SK-N-SH (cell line): Measurements from ENCODE around the gene ASTN2. TPM values are rescaled to one million over a fixed set of nuclear protein-coding genes. Genes with fewer than 3 reads are reported as not detected.
A peak's percentile ranks its signal among the peaks of the same experiment; 100 is the strongest.

ENCODE experiments used
- CTCF ChIA-PET: fragments of 300-600, 350-600 bp; formaldehyde crosslinking; extraction: SDS; loops from one replicate; lab custom pipeline; 2021; lab: Yijun Ruan, JAX
- POLR2A ChIA-PET: fragments of 350-600 bp; sonication (Branson Sonifier 250); formaldehyde crosslinking; extraction: SDS; loops from one replicate; lab custom pipeline; 2020; ENCODE audit warnings: antibody characterized with exemption, inconsistent platforms; lab: Yijun Ruan, JAX
- DNase-seq: peaks from one replicate; pipeline ENCODE4 v3.0.0; 2012
- H2AFZ ChIP-seq: fragments of 200-600 bp; sonication (generic); 2 replicates; pipeline ENCODE4 v1.8.1; 2016; ENCODE audit warnings: antibody characterized with exemption, mild to moderate bottlenecking, low read depth
- H3F3A ChIP-seq: fragments of 200-600 bp; sonication (generic); replicated peaks from 2 replicates; pipeline ENCODE3; 2016; ENCODE audit warnings: antibody characterized with exemption, mild to moderate bottlenecking; ENCODE audit not compliant: insufficient read depth
- H3K27ac ChIP-seq, 2 experiments: fragments of 200-500 bp in 1 of 2; fragments of 200-600 bp in 1 of 2; sonication (Bioruptor generic) in 1 of 2; sonication (generic), shearing (Covaris generic) in 1 of 2; 2 replicates each; pipeline versions ENCODE4 v1.5.1 to v1.6.1; 2014 to 2016; ENCODE audit warnings: low read depth in 2 of 2, inconsistent platforms in 1 of 2, low read length in 1 of 2, mild to moderate bottlenecking in 1 of 2, mixed read lengths in 1 of 2
- H3K27me3 ChIP-seq: fragments of 200-600 bp; sonication (generic), shearing (Covaris generic); 2 replicates; pipeline ENCODE4 v1.6.1; 2016; ENCODE audit warnings: mixed run types; ENCODE audit not compliant: insufficient read depth
- H3K36me3 ChIP-seq, 2 experiments: fragments of 200-500 bp in 1 of 2; fragments of 200-600 bp in 1 of 2; sonication (Bioruptor generic) in 1 of 2; sonication (generic) in 1 of 2; replicated peaks in 1 of 2; 2 replicates each; pipeline versions ENCODE3 to v1.5.1; 2014 to 2016; ENCODE audit warnings: low read length in 1 of 2, mild to moderate bottlenecking in 1 of 2; ENCODE audit not compliant: insufficient read depth in 2 of 2, control insufficient read depth in 1 of 2
- H3K4me1 ChIP-seq, 2 experiments: fragments of 200-500 bp in 1 of 2; fragments of 200-600 bp in 1 of 2; sonication (Bioruptor generic) in 1 of 2; sonication (generic), shearing (Covaris generic) in 1 of 2; 2 replicates each; pipeline versions ENCODE4 v1.5.1 to v1.6.1; 2014 to 2016; ENCODE audit warnings: low read depth in 1 of 2, low read length in 1 of 2, mixed run types in 1 of 2; ENCODE audit not compliant: insufficient read depth in 2 of 2, control insufficient read depth in 1 of 2
- H3K4me2 ChIP-seq: fragments of 200-600 bp; sonication (generic), shearing (Covaris generic); 2 replicates; pipeline ENCODE4 v1.6.1; 2017; ENCODE audit warnings: mixed run types
- H3K4me3 ChIP-seq, 2 experiments: fragments of 200-500 bp in 1 of 2; fragments of 200-600 bp in 1 of 2; sonication (Bioruptor generic) in 1 of 2; sonication (generic), shearing (Covaris generic) in 1 of 2; 2 replicates each; pipeline versions ENCODE4 v1.5.1 to v1.8.1; 2014 to 2016; ENCODE audit warnings: low read depth in 2 of 2, inconsistent platforms in 1 of 2, low read length in 1 of 2, mild to moderate bottlenecking in 1 of 2, mixed read lengths in 1 of 2, moderate library complexity in 1 of 2
- H3K79me2 ChIP-seq: fragments of 200-600 bp; sonication (generic); 2 replicates; pipeline ENCODE4 v1.8.1; 2017; ENCODE audit warnings: mild to moderate bottlenecking; ENCODE audit not compliant: insufficient read depth
- H3K9ac ChIP-seq: fragments of 200-600 bp; sonication (generic); 2 replicates; pipeline ENCODE4 v1.6.1; 2017; ENCODE audit warnings: mixed run types
- H3K9me2 ChIP-seq: fragments of 200-600 bp; sonication (generic); 2 replicates; pipeline ENCODE4 v1.6.1; 2017; ENCODE audit warnings: mixed run types
- H3K9me3 ChIP-seq: fragments of 200-600 bp; sonication (generic); 2 replicates; pipeline ENCODE4 v1.6.1; 2017; ENCODE audit warnings: mixed run types, mild to moderate bottlenecking, moderate library complexity
- H4K20me1 ChIP-seq: fragments of 200-600 bp; sonication (generic); 2 replicates; pipeline ENCODE4 v1.6.1; 2017; ENCODE audit warnings: mild to moderate bottlenecking, mixed run types; ENCODE audit not compliant: insufficient read depth
- CHD2 ChIP-seq: fragments of 150-350 bp; IDR thresholded peaks from 2 replicates; pipeline ENCODE4 v1.6.1; 2018; ENCODE audit warnings: low read length; ENCODE audit not compliant: partially characterized antibody
- FOSL2 ChIP-seq: IDR thresholded peaks from 2 replicates; pipeline ENCODE4 v1.4.0; 2012; ENCODE audit warnings: low read depth, mild to moderate bottlenecking, moderate library complexity, borderline replicate concordance
- FOXJ3 ChIP-seq: sonication (generic); formaldehyde crosslinking; IDR thresholded peaks from 2 replicates; pipeline ENCODE4 v1.5.1; 2020; ENCODE audit warnings: mild to moderate bottlenecking, missing genetic modification reagents
- GABPA ChIP-seq: IDR thresholded peaks from 2 replicates; pipeline ENCODE4 v1.4.0; 2012; ENCODE audit warnings: low read depth, mild to moderate bottlenecking
- JUND ChIP-seq: IDR thresholded peaks from 2 replicates; pipeline ENCODE4 v1.4.0; 2012
- MEF2A ChIP-seq: IDR thresholded peaks from 2 replicates; pipeline ENCODE4 v1.4.0; 2012; ENCODE audit warnings: low read depth, borderline replicate concordance
- NFIC ChIP-seq: IDR thresholded peaks from 2 replicates; pipeline ENCODE4 v1.4.0; 2012; ENCODE audit warnings: borderline replicate concordance
- RAD21 ChIP-seq: IDR thresholded peaks from 2 replicates; pipeline ENCODE4 v1.6.1; 2012; ENCODE audit warnings: mild to moderate bottlenecking, low read length
- RCOR1 ChIP-seq: fragments of 150-350 bp; IDR thresholded peaks from 2 replicates; pipeline ENCODE4 v1.6.1; 2017; ENCODE audit warnings: antibody characterized with exemption, low read length
- RFX5 ChIP-seq: IDR thresholded peaks from 2 replicates; pipeline ENCODE4 v1.6.1; 2012; ENCODE audit warnings: mild to moderate bottlenecking, improper control_type of control experiment, low read length
- RXRA ChIP-seq: IDR thresholded peaks from 2 replicates; pipeline ENCODE4 v1.4.0; 2012; ENCODE audit warnings: low read depth, mild to moderate bottlenecking, borderline replicate concordance
- SIN3A ChIP-seq: IDR thresholded peaks from 2 replicates; pipeline ENCODE4 v1.6.1; 2012; ENCODE audit warnings: low read depth, mild to moderate bottlenecking, low read length, moderate library complexity, borderline replicate concordance
- WGBS: methylation state at CpG from one replicate; pipeline ENCODE4 v1.1.6; 2017; ENCODE audit warnings: low lambda C conversion rate; 5-methylcytosine and 5-hydroxymethylcytosine counted together
- polyA plus RNA-seq, 3 experiments: library from polyadenylated mRNA; depleted of rRNA; stranded (reverse); fragments of >200 nt; gene quantifications; 2 replicates each; pipeline ENCODE4 v1.2.3, GENCODE V29; 2012
- TF ChIP-seq, protein P1 (sequence below): IDR thresholded peaks from 2 replicates; pipeline ENCODE4; 2012
- TF ChIP-seq, protein P2 (sequence below): fragments of 200-600 bp; sonication (generic); IDR thresholded peaks from 2 replicates; pipeline ENCODE4 v1.6.1; 2017; ENCODE audit warnings: antibody characterized with exemption, mild to moderate bottlenecking, moderate library complexity
- TF ChIP-seq, protein P3 (sequence below): fragments of 150-350 bp; IDR thresholded peaks from 2 replicates; pipeline ENCODE4 v1.6.1; 2016; ENCODE audit warnings: mild to moderate bottlenecking, low read depth, low read length
- TF ChIP-seq, protein P4 (sequence below): IDR thresholded peaks from 2 replicates; pipeline ENCODE4 v1.4.0; 2012; ENCODE audit warnings: low read depth, borderline replicate concordance
- TF ChIP-seq, protein P5 (sequence below): IDR thresholded peaks from 2 replicates; pipeline ENCODE4 v1.4.0; 2012; ENCODE audit warnings: low read depth, borderline replicate concordance

ASTN2 gene
- polyA plus RNA-seq, 1 of the 3 experiments (the other 2 are of a cell fraction) = 6.6 TPM

DNA sequence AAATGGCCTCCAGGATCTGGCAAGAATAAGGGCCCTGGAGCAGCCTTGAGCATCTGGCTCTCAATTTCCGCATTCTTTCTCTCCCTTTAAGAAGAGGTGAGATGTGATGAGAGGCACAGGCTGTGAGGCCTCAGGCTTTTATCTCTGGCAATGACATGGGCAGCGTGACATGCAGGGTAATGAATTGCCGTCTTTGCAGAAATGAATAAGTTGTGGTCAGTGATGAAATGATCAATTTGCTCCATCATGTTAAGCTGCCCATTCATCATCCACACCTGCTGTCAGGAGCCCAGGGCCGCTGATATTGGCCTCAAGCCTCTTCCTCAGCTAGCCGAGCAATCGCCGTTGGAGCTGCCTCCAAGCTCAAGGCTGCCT, 462.4 kb downstream of the ASTN2 start (continued):
- TF ChIP-seq, protein P1, sequence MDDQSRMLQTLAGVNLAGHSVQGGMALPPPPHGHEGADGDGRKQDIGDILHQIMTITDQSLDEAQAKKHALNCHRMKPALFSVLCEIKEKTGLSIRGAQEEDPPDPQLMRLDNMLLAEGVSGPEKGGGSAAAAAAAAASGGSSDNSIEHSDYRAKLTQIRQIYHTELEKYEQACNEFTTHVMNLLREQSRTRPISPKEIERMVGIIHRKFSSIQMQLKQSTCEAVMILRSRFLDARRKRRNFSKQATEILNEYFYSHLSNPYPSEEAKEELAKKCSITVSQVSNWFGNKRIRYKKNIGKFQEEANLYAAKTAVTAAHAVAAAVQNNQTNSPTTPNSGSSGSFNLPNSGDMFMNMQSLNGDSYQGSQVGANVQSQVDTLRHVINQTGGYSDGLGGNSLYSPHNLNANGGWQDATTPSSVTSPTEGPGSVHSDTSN = no peak
- no peak for TF ChIP-seq MEF2A
- no peak for TF ChIP-seq GABPA
- TF ChIP-seq RAD21 = no peak

DNA sequence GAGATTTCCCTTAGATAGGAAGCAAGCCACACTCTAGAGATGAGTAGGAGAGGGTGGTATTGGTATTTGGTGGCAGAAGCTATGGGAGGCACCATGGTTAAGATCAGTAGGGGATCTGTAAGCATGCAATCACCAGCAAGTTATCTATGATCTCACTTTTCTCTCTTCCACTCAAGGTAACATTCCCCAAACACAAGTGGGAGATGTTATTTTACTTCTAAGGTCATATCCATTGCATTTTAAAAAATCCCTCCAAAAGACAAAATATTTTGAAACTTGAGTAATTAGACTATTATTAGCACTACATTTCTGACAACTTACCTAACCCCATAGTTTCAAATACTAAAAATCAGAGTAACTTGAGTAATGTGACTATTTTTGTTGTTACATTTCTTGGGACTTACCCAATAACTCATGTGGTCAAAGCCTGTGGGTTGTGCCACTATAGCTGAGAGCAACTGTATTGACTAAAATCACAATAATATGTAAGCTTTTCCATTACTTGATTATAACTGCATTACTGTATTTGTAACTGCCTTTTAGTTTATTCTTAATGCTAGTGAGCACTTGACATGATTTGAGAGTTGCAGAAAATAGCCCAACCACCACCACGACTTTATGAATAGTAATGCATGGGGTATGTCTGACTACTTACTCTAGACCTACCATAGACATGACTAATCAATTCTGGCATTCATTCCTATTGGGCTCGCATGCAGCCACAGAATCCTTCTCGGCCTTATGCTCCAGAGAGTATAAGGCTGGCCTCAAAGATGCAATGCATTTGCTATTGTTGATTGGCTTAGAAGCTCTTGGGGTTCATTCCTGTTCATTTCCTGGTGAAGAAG, 463.0 kb downstream of the ASTN2 start:
- no peaks in the 10 kb centered on the region for H3K36me3 ChIP-seq
- no peaks in the 10 kb centered on the region for H4K20me1 ChIP-seq
- POLR2A ChIA-PET = no interaction called here
- WGBS = 5% methylated on average over 3 of the region's 3 CpGs
- H3K4me3 ChIP-seq = no peak overlapping the region
- peaks cover 5% of the 10 kb centered on the region for H3F3A ChIP-seq
- no peaks in the 10 kb centered on the region for H3K9me3 ChIP-seq
- H3K79me2 ChIP-seq = no peaks in the 10 kb centered on the region
- CTCF ChIA-PET = interaction anchor here (0.8 to 1.4 kb wide), 2 partner anchors 8 to 22 kb away, joined by 3 to 4 read pairs; no protein-coding TSS in a partner anchor
- H2AFZ ChIP-seq = 0 out of 2 replicates have a peak overlapping the region, but pooled peaks have one; percentile 41
- H3K4me2 ChIP-seq = no peak overlapping the region; the same call in 1 of the 2 replicates
- no peak overlapping the region for H3K9ac ChIP-seq
- DNase-seq = no peak
- no peaks in the 10 kb centered on the region for H3K4me1 ChIP-seq
- no peaks in the 10 kb centered on the region for H3K27me3 ChIP-seq
- no peaks in the 10 kb centered on the region for H3K9me2 ChIP-seq
- no peak overlapping the region for H3K27ac ChIP-seq
- TF ChIP-seq, protein P2, sequence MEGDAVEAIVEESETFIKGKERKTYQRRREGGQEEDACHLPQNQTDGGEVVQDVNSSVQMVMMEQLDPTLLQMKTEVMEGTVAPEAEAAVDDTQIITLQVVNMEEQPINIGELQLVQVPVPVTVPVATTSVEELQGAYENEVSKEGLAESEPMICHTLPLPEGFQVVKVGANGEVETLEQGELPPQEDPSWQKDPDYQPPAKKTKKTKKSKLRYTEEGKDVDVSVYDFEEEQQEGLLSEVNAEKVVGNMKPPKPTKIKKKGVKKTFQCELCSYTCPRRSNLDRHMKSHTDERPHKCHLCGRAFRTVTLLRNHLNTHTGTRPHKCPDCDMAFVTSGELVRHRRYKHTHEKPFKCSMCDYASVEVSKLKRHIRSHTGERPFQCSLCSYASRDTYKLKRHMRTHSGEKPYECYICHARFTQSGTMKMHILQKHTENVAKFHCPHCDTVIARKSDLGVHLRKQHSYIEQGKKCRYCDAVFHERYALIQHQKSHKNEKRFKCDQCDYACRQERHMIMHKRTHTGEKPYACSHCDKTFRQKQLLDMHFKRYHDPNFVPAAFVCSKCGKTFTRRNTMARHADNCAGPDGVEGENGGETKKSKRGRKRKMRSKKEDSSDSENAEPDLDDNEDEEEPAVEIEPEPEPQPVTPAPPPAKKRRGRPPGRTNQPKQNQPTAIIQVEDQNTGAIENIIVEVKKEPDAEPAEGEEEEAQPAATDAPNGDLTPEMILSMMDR = no peak
- TF ChIP-seq RAD21 (no peak), CHD2 (no peak), GABPA (no peak), FOSL2 (no peak), JUND (no peak), NFIC (no peak), FOXJ3 (CRISPR knock-in tag) (no peak), MEF2A (no peak), RFX5 (no peak), SIN3A (no peak), RXRA (no peak), RCOR1 (no peak)
- TF ChIP-seq, protein P3, sequence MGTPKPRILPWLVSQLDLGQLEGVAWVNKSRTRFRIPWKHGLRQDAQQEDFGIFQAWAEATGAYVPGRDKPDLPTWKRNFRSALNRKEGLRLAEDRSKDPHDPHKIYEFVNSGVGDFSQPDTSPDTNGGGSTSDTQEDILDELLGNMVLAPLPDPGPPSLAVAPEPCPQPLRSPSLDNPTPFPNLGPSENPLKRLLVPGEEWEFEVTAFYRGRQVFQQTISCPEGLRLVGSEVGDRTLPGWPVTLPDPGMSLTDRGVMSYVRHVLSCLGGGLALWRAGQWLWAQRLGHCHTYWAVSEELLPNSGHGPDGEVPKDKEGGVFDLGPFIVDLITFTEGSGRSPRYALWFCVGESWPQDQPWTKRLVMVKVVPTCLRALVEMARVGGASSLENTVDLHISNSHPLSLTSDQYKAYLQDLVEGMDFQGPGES = no peak
- TF ChIP-seq, protein P4, sequence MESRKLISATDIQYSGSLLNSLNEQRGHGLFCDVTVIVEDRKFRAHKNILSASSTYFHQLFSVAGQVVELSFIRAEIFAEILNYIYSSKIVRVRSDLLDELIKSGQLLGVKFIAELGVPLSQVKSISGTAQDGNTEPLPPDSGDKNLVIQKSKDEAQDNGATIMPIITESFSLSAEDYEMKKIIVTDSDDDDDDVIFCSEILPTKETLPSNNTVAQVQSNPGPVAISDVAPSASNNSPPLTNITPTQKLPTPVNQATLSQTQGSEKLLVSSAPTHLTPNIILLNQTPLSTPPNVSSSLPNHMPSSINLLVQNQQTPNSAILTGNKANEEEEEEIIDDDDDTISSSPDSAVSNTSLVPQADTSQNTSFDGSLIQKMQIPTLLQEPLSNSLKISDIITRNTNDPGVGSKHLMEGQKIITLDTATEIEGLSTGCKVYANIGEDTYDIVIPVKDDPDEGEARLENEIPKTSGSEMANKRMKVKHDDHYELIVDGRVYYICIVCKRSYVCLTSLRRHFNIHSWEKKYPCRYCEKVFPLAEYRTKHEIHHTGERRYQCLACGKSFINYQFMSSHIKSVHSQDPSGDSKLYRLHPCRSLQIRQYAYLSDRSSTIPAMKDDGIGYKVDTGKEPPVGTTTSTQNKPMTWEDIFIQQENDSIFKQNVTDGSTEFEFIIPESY = no peak
- TF ChIP-seq, protein P5, sequence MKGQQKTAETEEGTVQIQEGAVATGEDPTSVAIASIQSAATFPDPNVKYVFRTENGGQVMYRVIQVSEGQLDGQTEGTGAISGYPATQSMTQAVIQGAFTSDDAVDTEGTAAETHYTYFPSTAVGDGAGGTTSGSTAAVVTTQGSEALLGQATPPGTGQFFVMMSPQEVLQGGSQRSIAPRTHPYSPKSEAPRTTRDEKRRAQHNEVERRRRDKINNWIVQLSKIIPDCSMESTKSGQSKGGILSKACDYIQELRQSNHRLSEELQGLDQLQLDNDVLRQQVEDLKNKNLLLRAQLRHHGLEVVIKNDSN = no peak
- TF ChIP-seq, all 33 proteins: peak for 0
